Right lobe of liver (tissue), 6 donors: Measurements from ENCODE around the gene COX6B1. TPM values are rescaled to one million over a fixed set of nuclear protein-coding genes. Genes with fewer than 3 reads are reported as not detected.

Experiments used
- ATAC-seq, 4 donors: fragments of 200-7000 bp; cut with Tn5 transposase; one replicate each; pipeline ENCODE4 v1.9.1; 2020; ENCODE audit warnings: mild to moderate bottlenecking in 4 of 4, moderate library complexity in 4 of 4
- DNase-seq, 3 donors: peaks; one replicate each; pipeline ENCODE4 v3.0.0-alpha.2; 2020
- H3K27ac ChIP-seq, 3 donors: fragments of 200-600 bp; one replicate each; pipeline ENCODE4 v1.8.0; 2022
- H3K27me3 ChIP-seq, 2 donors: fragments of 200-600 bp; one replicate each; pipeline ENCODE4 v1.8.0; 2022
- H3K36me3 ChIP-seq, 4 donors: fragments of 200-600 bp; sonication (generic) in 1 of 4; one replicate each; pipeline versions ENCODE4 v1.5.1 to v1.8.0; 2017 to 2022; ENCODE audit warnings: control low read depth in 1 of 4
- H3K4me1 ChIP-seq, 4 donors: fragments of 200-600 bp; sonication (generic) in 1 of 4; one replicate each; pipeline versions ENCODE4 v1.5.1 to v1.8.0; 2017 to 2022; ENCODE audit warnings: control low read depth in 1 of 4
- H3K4me3 ChIP-seq, 3 donors: fragments of 200-600 bp; one replicate each; pipeline ENCODE4 v1.8.0; 2022
- H3K9me3 ChIP-seq, 4 donors: fragments of 200-600 bp; sonication (generic) in 1 of 4; one replicate each; pipeline versions ENCODE4 v1.5.1 to v1.8.0; 2017 to 2022; ENCODE audit warnings: control low read depth in 1 of 4
- POLR2A ChIP-seq: fragments of 450-650 bp; IDR thresholded peaks from one replicate; pipeline ENCODE4 v1.6.1; 2017; ENCODE audit warnings: antibody characterized with exemption, mild to moderate bottlenecking
- WGBS: methylation state at CpG from one replicate; pipeline ENCODE4 v1.1.6; 2018; ENCODE audit warnings: low coverage, low lambda C conversion rate; ENCODE audit not compliant: insufficient coverage; ENCODE audit errors: missing lambda C conversion rate; 5-methylcytosine and 5-hydroxymethylcytosine counted together
- intact Hi-C, 2 donors: fragments of 100-400 bp; cut with DNase I; formaldehyde crosslinking; loops; one replicate each; pipeline versions ENCODE4 v1.11.2 to v1.14.1; 2022
- total RNA-seq, 6 experiments: library from RNA; depleted of rRNA in 2 of 6; stranded (reverse); fragments of >200 nt in 2 of 6; fragmentation: NEBNext Ultra II Directional in 3 of 6; extraction: Animal tissue kit (Norgen Biotek cat#: 25700) in 3 of 6; gene quantifications; one replicate each; pipeline versions ENCODE4 v1.1.0 to v1.2.4, GENCODE V29; 2016 to 2023
- TF ChIP-seq, protein P1 (sequence below), 4 donors: fragments of 200-600 bp in 3 of 4; fragments of 450-650 bp in 1 of 4; IDR thresholded peaks; one replicate each; pipeline versions ENCODE4 v1.5.1 to v1.8.0; 2016 to 2022; ENCODE audit warnings: antibody characterized with exemption in 4 of 4, mild to moderate bottlenecking in 2 of 4
- donor health status: DM: no; HTN: yes; CAD: no.
- donor health status: DM: no; HTN: no; CAD: no.
- donor health status: DM: no; HTN: no; CAD: no.
- donor health status: DM: no; HTN: yes; CAD: no.
- donor health status: DM: no; HTN: yes; CAD: no.

Gene COX6B1
- total RNA-seq, 6 experiments from 2014 or later, result 189 to 697 (median 228) TPM

DNA sequence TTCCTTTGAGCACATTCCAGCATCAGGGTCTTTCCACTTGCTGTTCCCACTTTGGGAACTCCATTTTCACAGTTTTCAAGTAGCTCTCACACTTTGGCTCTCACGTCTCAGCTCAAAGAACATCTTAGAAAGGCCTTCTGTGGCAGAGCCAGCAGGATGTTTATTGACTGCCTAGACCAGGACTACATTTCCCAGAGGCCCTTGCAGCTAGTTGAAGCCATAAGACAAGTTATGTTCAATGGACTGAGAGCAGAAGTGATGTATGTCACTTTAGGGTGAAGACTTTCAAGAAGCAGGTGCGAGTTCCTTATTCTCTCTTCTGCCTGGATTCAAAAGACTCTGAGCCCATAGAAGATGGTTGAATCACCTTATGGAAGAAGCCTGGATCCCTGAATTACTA, 39.9 kb upstream of the COX6B1 start:
- intact Hi-C loops, result no loop called here
- WGBS, result 46% methylated on average over 2 of the region's 2 CpGs
- H3K4me3 ChIP-seq, result no peak overlapping the region
- no peaks in the 10 kb centered on the region for H3K36me3 ChIP-seq
- no peaks in the 10 kb centered on the region for H3K9me3 ChIP-seq
- H3K4me1 ChIP-seq, result peaks cover 0 to 5% (median 2%) of the 10 kb centered on the region in 4 donors
- H3K27ac ChIP-seq, result no peak overlapping the region
- no peak for ATAC-seq
- H3K27me3 ChIP-seq, result no peaks in the 10 kb centered on the region
- no peak for DNase-seq
- no peak for TF ChIP-seq POLR2A
- TF ChIP-seq, protein P1, sequence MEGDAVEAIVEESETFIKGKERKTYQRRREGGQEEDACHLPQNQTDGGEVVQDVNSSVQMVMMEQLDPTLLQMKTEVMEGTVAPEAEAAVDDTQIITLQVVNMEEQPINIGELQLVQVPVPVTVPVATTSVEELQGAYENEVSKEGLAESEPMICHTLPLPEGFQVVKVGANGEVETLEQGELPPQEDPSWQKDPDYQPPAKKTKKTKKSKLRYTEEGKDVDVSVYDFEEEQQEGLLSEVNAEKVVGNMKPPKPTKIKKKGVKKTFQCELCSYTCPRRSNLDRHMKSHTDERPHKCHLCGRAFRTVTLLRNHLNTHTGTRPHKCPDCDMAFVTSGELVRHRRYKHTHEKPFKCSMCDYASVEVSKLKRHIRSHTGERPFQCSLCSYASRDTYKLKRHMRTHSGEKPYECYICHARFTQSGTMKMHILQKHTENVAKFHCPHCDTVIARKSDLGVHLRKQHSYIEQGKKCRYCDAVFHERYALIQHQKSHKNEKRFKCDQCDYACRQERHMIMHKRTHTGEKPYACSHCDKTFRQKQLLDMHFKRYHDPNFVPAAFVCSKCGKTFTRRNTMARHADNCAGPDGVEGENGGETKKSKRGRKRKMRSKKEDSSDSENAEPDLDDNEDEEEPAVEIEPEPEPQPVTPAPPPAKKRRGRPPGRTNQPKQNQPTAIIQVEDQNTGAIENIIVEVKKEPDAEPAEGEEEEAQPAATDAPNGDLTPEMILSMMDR (IDR thresholded peaks at IDR 0.05), result no peak

DNA sequence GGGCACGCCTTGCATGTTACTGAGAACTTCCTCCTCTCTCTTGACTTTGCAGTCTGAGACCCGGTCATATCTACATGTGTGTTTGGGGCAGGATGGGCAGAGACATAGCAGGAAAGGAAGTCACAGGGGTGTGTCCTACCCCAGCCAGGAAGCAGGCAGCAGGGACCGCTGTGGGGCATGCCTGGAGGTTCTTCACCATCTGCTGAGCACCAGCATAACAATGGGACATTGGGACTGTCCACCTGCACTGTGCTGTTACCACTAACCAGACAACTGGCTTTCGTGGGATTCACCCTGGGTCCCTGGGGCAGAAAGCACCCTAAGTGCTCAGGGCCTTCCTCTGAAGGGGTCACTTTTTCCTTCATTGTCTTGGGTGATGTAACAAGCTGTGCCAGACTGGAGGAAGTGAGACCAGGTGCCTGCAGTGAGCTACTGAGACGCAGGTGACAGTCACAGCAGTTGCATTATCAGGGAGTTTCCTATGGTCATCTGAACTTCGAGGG, 38.2 kb upstream of the COX6B1 start:
- peaks cover 0 to 5% (median 2%) of the 10 kb centered on the region in 4 donors for H3K4me1 ChIP-seq
- DNase-seq (no peak), ATAC-seq (no peak)
- H3K9me3 ChIP-seq, result no peaks in the 10 kb centered on the region
- no peaks in the 10 kb centered on the region for H3K27me3 ChIP-seq
- H3K4me3 ChIP-seq, result no peak overlapping the region
- 0% methylated on average over 1 of the region's 6 CpGs for WGBS
- intact Hi-C loops, result no loop called here
- H3K27ac ChIP-seq, result no peak overlapping the region
- H3K36me3 ChIP-seq, result no peaks in the 10 kb centered on the region
- TF ChIP-seq, protein P1 (IDR thresholded peaks at IDR 0.05), result no peak
- TF ChIP-seq POLR2A, result no peak

DNA sequence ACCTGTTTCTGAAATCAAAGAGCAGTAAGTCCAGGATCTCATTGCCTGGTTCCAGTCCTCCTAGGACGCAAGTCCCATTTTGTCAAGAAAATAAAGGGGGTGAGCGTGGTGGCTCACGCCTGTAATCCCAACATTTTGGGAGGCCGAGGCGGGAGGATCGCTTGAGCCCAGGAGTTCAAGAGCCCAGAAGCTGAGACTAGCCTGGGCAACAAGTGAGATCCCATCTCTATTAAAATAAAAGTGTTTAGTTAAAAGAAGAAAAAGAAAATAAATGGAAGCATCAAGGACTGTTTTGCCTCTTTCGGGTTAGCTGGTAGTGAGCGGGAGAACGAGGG, 35.9 kb upstream of the COX6B1 start:
- Histone ChIP-seq H3K27me3 (no peaks in the 10 kb centered on the region), H3K27ac (no peak overlapping the region), H3K4me1 (peaks cover 0 to 5% (median 2%) of the 10 kb centered on the region in 4 donors), H3K36me3 (no peaks in the 10 kb centered on the region), H3K4me3 (peak overlapping the region; percentile 68 to 74 (median 68)), H3K9me3 (no peaks in the 10 kb centered on the region)
- intact Hi-C loops, result no loop called here
- ATAC-seq (no peak), DNase-seq (no peak)
- no peak for TF ChIP-seq POLR2A
- TF ChIP-seq, protein P1 (IDR thresholded peaks at IDR 0.05), result no peak
- 43% methylated on average over 9 of the region's 9 CpGs for WGBS

DNA sequence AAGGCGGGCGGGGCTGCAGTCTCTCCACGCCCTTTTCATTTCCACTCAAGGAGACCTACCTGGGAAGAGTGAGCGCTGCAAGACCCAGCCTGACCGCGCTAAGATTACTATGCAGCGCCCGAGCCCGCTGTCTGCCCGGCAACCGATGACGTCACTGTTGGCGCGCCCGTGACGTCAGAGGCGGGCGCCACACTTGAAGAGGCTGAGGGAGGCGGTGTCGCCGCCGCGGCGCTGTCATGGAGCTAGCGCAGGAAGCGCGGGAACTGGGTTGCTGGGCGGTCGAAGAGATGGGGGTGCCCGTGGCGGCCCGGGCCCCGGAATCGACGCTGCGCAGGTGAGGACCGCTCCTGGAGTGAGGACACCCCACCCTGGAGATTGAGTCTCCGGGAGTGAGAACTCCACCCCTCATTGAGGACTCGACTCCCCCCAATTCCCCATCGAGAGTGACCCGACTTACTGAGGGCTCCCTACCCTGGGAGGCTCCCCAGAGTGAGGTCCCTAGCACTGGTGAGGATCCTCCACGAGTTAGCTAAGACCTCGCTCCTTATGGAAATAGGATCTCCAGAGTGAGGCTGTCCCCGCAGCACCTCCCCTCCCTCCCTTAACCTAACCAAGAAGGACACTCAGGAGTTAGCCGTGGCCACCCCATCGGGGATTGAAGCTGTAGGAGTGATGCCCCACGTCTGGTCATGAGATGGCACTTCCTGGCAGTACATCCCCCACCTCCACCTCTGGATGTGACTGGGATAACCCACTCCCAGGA, 35.4 kb upstream of the COX6B1 start, which contains the start of gene HAUS5:
TSS of gene HAUS5 (plus strand) at position 177 of the 763 bp plus-strand sequence. CDS start at position 237, 60 bp downstream.
- WGBS, result 2% methylated on average over 10 of the region's 47 CpGs
- peak within 1 kb of the TSS; percentile 68 to 74 (median 68) for H3K4me3 ChIP-seq
- no peaks in the 10 kb centered on the region for H3K9me3 ChIP-seq
- ATAC-seq (peak; percentile 92 to 98 (median 97)), DNase-seq (peak; percentile 91 to 93 (median 93))
- H3K4me1 ChIP-seq, result peaks cover 0 to 5% (median 2%) of the 10 kb centered on the region in 4 donors
- intact Hi-C loops, result no loop called here
- H3K27ac ChIP-seq, result no peak within 1 kb of the TSS
- TF ChIP-seq, protein P1 (IDR thresholded peaks at IDR 0.05), result no peak
- no peak for TF ChIP-seq POLR2A
- no peaks in the 10 kb centered on the region for H3K27me3 ChIP-seq
- no peaks in the 10 kb centered on the region for H3K36me3 ChIP-seq
